Colon (tissue), 2 donors: ENCODE measurements around the gene ABCC10.
"Not testable (repeated sequence)": the region's sequence is repeated elsewhere in the genome, so short reads cannot be mapped to it uniquely, and the experiment has no call there.

Experiments
- FAIRE-seq: peaks from 2 replicates; lab custom pipeline; 2012; peaks lifted over from hg19 to GRCh38; lab: Jason Lieb, UNC
- donor health status: control.
- donor health status: control.

Gene ABCC10

GRCh38 chr6:43407296-43407695, 20.0 kb upstream of the ABCC10 start:
- no peak for FAIRE-seq

GRCh38 chr6:43408259-43408658, 19.1 kb upstream of the ABCC10 start:
- FAIRE-seq: no peak

GRCh38 chr6:43410776-43411175, 16.6 kb upstream of the ABCC10 start:
- not testable (repeated sequence) for FAIRE-seq

GRCh38 chr6:43412541-43412940, 14.8 kb upstream of the ABCC10 start:
- no peak for FAIRE-seq

- FAIRE-seq: no peak
Measured at GRCh38 chr6:43413002-43413401, 14.3 kb upstream of the ABCC10 start.

GRCh38 chr6:43415275-43415674, 12.1 kb upstream of the ABCC10 start:
- not testable (repeated sequence) for FAIRE-seq

GRCh38 chr6:43416935-43417334, 10.4 kb upstream of the ABCC10 start:
- FAIRE-seq: no peak

- FAIRE-seq: no peak
Measured at GRCh38 chr6:43420012-43420709, 7.2 kb upstream of the ABCC10 start.

- FAIRE-seq: no peak
Measured at GRCh38 chr6:43421831-43422230, 5.5 kb upstream of the ABCC10 start.

GRCh38 chr6:43425083-43425482, 2.3 kb upstream of the ABCC10 start:
- FAIRE-seq: not testable (repeated sequence)

- FAIRE-seq: no peak
Measured at GRCh38 chr6:43426928-43427405, 374 bp upstream of the ABCC10 start.

GRCh38 chr6:43428112-43428570, 800 bp downstream of the ABCC10 start:
- FAIRE-seq: no peak

- no peak for FAIRE-seq
Measured at GRCh38 chr6:43428874-43429273, 1.5 kb downstream of the ABCC10 start.

- FAIRE-seq: no peak
Measured at GRCh38 chr6:43432009-43432945, 4.9 kb downstream of the ABCC10 start.

GRCh38 chr6:43433148-43433547, 5.8 kb downstream of the ABCC10 start:
- no peak for FAIRE-seq

GRCh38 chr6:43434001-43434840, 6.9 kb downstream of the ABCC10 start:
- no peak for FAIRE-seq

GRCh38 chr6:43434943-43435342, 7.6 kb downstream of the ABCC10 start:
- no peak for FAIRE-seq

GRCh38 chr6:43435682-43436437, 8.5 kb downstream of the ABCC10 start:
- FAIRE-seq: no peak

GRCh38 chr6:43436577-43437282, 9.4 kb downstream of the ABCC10 start:
- FAIRE-seq: no peak

GRCh38 chr6:43437700-43438099, 10.4 kb downstream of the ABCC10 start:
- FAIRE-seq: no peak

GRCh38 chr6:43442935-43443334, 15.6 kb downstream of the ABCC10 start:
- no peak for FAIRE-seq
